OCI-LY3 (cell line): ENCODE measurements around the gene MAML2.

Source experiments
- EZH2phosphoT487 ChIP-seq: fragments of 200-600 bp; shearing (Covaris generic); IDR thresholded peaks from 2 replicates; pipeline ENCODE4 v1.6.1; 2018; ENCODE audit warnings: antibody characterized with exemption, mixed run types, low read depth
- TF ChIP-seq, protein P1 (sequence below): fragments of 200-600, 300-600 bp; sonication (generic); IDR thresholded peaks from 2 replicates; pipeline ENCODE4 v1.5.1; 2014; ENCODE audit warnings: antibody characterized with exemption, low read length, low read depth

DNA sequence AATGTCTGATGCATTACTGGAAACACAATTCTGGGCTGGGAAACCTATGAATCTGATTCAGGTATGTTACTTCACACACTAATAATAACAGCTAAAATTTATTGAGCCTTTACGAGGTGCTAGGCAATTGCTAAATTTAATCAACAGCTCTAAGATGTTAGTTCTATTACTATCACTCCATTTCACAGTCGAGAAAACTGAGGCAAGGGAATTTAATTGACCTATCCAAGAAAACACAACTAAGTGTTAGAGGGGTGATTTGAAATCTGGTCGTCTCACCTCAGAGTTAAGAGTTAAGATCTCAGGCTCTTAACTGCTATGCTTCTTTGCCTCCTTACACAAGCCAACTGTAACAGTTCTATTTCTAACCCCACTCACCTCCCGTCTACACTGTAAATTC, 8.8 kb downstream of the MAML2 start:
- TF ChIP-seq, protein P1, sequence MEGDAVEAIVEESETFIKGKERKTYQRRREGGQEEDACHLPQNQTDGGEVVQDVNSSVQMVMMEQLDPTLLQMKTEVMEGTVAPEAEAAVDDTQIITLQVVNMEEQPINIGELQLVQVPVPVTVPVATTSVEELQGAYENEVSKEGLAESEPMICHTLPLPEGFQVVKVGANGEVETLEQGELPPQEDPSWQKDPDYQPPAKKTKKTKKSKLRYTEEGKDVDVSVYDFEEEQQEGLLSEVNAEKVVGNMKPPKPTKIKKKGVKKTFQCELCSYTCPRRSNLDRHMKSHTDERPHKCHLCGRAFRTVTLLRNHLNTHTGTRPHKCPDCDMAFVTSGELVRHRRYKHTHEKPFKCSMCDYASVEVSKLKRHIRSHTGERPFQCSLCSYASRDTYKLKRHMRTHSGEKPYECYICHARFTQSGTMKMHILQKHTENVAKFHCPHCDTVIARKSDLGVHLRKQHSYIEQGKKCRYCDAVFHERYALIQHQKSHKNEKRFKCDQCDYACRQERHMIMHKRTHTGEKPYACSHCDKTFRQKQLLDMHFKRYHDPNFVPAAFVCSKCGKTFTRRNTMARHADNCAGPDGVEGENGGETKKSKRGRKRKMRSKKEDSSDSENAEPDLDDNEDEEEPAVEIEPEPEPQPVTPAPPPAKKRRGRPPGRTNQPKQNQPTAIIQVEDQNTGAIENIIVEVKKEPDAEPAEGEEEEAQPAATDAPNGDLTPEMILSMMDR: no peak
- TF ChIP-seq EZH2phosphoT487: no peak
